Tibial artery (tissue), 4 donors: ENCODE results near the gene VEGFC.

Source experiments
- DNase-seq, 2 donors: peaks; one replicate each; pipeline ENCODE4 v3.0.0-alpha.2; 2019
- H3K27ac ChIP-seq, 2 donors: fragments of 200-600 bp; sonication (generic) in 1 of 2; 1 replicate in 1 of 2; 2 replicates in 1 of 2; pipeline ENCODE4 v1.5.1; 2018 to 2019; ENCODE audit warnings: mild to moderate bottlenecking in 1 of 2
- H3K27me3 ChIP-seq, 2 donors: fragments of 200-600 bp; sonication (generic) in 1 of 2; one replicate each; pipeline versions ENCODE4 v1.5.1 to v1.6.0; 2016 to 2019
- H3K36me3 ChIP-seq, 3 donors: fragments of 200-600 bp; sonication (generic) in 2 of 3; one replicate each; pipeline ENCODE4 v1.5.1; 2016 to 2019; ENCODE audit warnings: mild to moderate bottlenecking in 2 of 3
- H3K4me1 ChIP-seq, 4 donors: fragments of 200-600 bp; sonication (generic) in 2 of 4; 1 replicate in 3 of 4; 2 replicates in 1 of 4; pipeline ENCODE4 v1.5.1; 2016 to 2019
- H3K4me3 ChIP-seq, 2 donors: fragments of 200-600 bp; sonication (generic) in 1 of 2; 1 replicate in 1 of 2; 2 replicates in 1 of 2; pipeline ENCODE4 v1.5.1; 2018 to 2019; ENCODE audit warnings: mild to moderate bottlenecking in 2 of 2
- H3K9me3 ChIP-seq, 3 donors: fragments of 200-600 bp; sonication (generic) in 1 of 3; one replicate each; pipeline ENCODE4 v1.5.1; 2016 to 2019
- CTCF ChIP-seq, 2 experiments: fragments of 200-600 bp in 1 of 2; fragments of 450-650 bp in 1 of 2; IDR thresholded peaks; one replicate each; pipeline ENCODE4 v1.5.1; 2017 to 2019; ENCODE audit warnings: antibody characterized with exemption in 2 of 2, mild to moderate bottlenecking in 1 of 2, moderate library complexity in 1 of 2
- intact Hi-C: fragments of 100-400 bp; cut with DNase I; formaldehyde crosslinking; loops from one replicate; pipeline ENCODE4 v1.15.0; 2023; ENCODE audit warnings: low total_unique reads

The VEGFC gene

GRCh38 chr4:176742211-176742610 lies 50.5 kb downstream of the VEGFC start:
- intact Hi-C loops: no loop called here
- no peak overlapping the region for H3K4me3 ChIP-seq
- H3K4me1 ChIP-seq: no peaks in the 10 kb centered on the region
- no peak overlapping the region for H3K27ac ChIP-seq
- H3K9me3 ChIP-seq: no peaks in the 10 kb centered on the region
- no peak for DNase-seq
- no peaks in the 10 kb centered on the region for H3K36me3 ChIP-seq
- no peak for TF ChIP-seq CTCF (IDR thresholded peaks at IDR 0.05)
- H3K27me3 ChIP-seq: no peaks in the 10 kb centered on the region

- TF ChIP-seq CTCF (IDR thresholded peaks at IDR 0.05): no peak
- intact Hi-C loops: no loop called here
- DNase-seq: no peak
- Histone ChIP-seq H3K27ac (no peak overlapping the region), H3K27me3 (no peaks in the 10 kb centered on the region), H3K4me1 (no peaks in the 10 kb centered on the region), H3K36me3 (no peaks in the 10 kb centered on the region), H3K4me3 (no peak overlapping the region), H3K9me3 (no peaks in the 10 kb centered on the region)
Measured at GRCh38 chr4:176741253-176741652, 51.5 kb downstream of the VEGFC start.

DNA sequence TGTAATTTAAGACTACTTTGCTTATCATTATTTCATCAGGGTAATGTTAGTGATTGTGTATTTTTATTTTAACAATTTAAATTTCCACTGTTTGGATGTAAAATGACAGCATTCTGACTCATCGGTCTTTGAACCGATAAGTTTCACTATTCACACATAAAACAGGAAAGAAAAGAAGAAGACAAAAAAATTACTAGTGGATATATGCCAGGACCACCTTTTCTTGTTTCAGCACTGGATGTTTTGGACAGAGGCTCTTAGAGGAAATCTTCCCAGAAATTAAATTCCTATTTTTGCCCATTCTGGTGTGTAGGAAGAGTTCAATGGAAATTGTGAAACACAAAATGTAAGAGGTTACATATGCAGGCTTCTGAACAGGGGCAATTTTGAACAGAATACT lies 57.4 kb downstream of the VEGFC start:
- intact Hi-C loops: no loop called here
- Histone ChIP-seq H3K4me3 (no peak overlapping the region), H3K27ac (no peak overlapping the region), H3K9me3 (no peaks in the 10 kb centered on the region), H3K27me3 (no peaks in the 10 kb centered on the region), H3K4me1 (peaks cover 0 to 5% (median 0%) of the 10 kb centered on the region in 4 donors), H3K36me3 (no peaks in the 10 kb centered on the region)
- no peak for TF ChIP-seq CTCF (IDR thresholded peaks at IDR 0.05)
- DNase-seq: no peak

GRCh38 chr4:176734461-176734860 lies 58.3 kb downstream of the VEGFC start:
- DNase-seq: no peak
- Histone ChIP-seq H3K36me3 (no peaks in the 10 kb centered on the region), H3K9me3 (no peaks in the 10 kb centered on the region), H3K4me3 (no peak overlapping the region), H3K27me3 (no peaks in the 10 kb centered on the region), H3K27ac (no peak overlapping the region), H3K4me1 (peaks cover 0 to 5% (median 0%) of the 10 kb centered on the region in 4 donors)
- no peak for TF ChIP-seq CTCF (IDR thresholded peaks at IDR 0.05)
- intact Hi-C loops: no loop called here

- DNase-seq: no peak
- Histone ChIP-seq H3K4me1 (peaks cover 0 to 4% (median 0%) of the 10 kb centered on the region in 4 donors), H3K27me3 (no peaks in the 10 kb centered on the region), H3K27ac (no peak overlapping the region), H3K4me3 (no peak overlapping the region), H3K36me3 (no peaks in the 10 kb centered on the region), H3K9me3 (no peaks in the 10 kb centered on the region)
- intact Hi-C loops: no loop called here
- TF ChIP-seq CTCF (IDR thresholded peaks at IDR 0.05): no peak
Measured at GRCh38 chr4:176729489-176729888, 63.2 kb downstream of the VEGFC start.

DNA sequence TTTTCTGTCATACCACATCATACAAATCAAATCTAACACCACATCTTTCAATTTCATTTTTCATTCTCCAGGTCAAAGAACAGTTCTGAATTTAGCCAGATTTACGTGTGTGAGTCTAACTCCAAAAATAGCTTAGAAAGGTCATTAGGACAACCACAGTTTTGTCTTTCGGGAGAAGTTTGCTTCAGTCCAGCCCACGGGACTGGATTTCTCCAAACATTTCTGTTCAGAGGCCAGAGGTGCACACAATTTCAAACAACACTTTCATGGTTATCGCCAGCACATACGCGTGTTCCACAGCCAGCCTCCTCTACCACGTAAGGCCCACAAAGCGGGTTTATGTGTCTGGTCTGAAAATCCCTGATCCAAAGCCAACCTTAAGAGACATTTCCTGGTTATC lies 65.9 kb downstream of the VEGFC start:
- no peak for DNase-seq
- TF ChIP-seq CTCF (IDR thresholded peaks at IDR 0.05): no peak
- no peak overlapping the region for H3K4me3 ChIP-seq

More for the DNA sequence above, 65.9 kb downstream of the VEGFC start:
- no peak overlapping the region for H3K27ac ChIP-seq
- no peaks in the 10 kb centered on the region for H3K4me1 ChIP-seq
- no peaks in the 10 kb centered on the region for H3K36me3 ChIP-seq
- no peaks in the 10 kb centered on the region for H3K27me3 ChIP-seq
- no peaks in the 10 kb centered on the region for H3K9me3 ChIP-seq
- intact Hi-C loops: no loop called here
